GM21390 (cell line): Measurements from ENCODE around the gene ATE1.
"Not testable (repeated sequence)": the region's sequence is repeated elsewhere in the genome, so short reads cannot be mapped to it uniquely, and the experiment has no call there.

ENCODE experiments used
- ATAC-seq: cut with Tn5 transposase; IDR thresholded peaks from one replicate; pipeline ENCODE4 v1.9.1; 2021; ENCODE audit not compliant: unreplicated experiment

Gene ATE1

GRCh38 chr10:121930268-121931085 lies 2.6 kb upstream of the ATE1 start:
- not testable (repeated sequence) for ATAC-seq

GRCh38 chr10:121929585-121930267 lies 1.9 kb upstream of the ATE1 start:
- ATAC-seq: not testable (repeated sequence)

DNA sequence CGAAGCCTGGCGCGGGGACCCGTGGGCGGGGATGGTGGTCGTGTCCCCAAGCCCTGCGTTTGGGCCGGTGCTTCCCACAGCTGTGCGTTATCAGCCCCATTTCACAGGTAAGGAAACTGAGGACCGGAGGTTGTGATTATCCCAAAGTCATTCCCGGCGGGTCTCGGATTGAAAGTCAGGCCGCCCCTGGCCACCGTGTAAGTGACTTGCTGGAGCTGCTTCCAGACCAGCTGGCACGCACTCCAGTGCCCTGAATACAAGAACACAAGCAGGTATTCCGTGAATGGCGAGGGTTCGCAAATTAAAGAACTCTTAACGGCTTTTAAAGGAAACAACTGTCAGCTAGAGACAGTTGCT lies 675 bp upstream of the ATE1 start:
- ATAC-seq: peak; percentile 13

- peak; percentile 42 for ATAC-seq
Observed at GRCh38 chr10:121927318-121927840, 452 bp downstream of the ATE1 start.

DNA sequence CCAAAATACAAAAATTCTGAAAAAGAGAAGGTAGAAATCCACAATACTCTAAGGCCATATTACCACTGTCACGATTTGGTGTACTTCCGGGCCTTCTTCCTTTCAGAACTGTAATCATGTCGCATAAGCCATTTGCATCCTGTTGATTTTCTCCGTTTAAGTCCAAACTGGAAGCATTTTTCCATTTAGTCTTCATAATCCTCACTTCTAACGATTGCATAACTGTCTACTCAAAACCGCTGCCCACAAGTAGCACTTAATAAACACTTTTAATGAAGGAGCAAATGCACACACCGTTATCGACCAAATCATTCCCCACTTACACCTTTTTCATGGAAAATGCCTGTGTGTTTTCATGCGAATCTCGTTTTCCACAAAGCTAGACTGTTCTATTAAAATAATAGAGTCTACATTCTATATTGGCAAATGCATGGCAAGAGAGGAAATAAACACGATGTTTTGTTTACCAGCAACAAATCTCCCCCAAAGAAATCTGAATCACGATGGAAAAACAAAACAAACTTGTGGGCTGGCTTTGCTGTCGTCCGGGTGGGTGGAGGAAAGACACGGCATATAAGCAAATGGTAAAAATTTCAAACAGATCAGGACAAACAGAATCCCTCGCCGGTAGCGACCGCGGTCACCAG lies 1.0 kb downstream of the ATE1 start:
- peak; percentile 7 for ATAC-seq

DNA sequence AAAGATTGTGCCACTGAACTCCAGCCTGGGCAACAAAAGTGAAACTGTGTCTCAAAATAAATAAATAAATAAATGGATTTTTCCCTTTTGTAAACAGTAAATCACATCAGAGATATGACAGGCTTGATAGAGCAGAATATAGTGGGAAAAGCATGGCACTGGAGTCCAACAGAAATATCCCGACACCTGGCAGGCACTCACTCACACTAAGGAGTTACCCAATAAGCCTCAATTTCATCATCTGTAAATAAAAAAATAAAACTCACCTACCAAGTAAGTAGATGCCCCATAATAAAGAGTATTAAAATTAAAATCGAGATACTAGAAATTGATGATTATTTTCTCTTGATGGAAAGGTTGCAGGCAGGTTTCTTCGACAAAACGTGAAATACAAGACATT lies 1.7 kb downstream of the ATE1 start:
- no peak for ATAC-seq

GRCh38 chr10:121921238-121921931 lies 6.4 kb downstream of the ATE1 start:
- no peak for ATAC-seq

DNA sequence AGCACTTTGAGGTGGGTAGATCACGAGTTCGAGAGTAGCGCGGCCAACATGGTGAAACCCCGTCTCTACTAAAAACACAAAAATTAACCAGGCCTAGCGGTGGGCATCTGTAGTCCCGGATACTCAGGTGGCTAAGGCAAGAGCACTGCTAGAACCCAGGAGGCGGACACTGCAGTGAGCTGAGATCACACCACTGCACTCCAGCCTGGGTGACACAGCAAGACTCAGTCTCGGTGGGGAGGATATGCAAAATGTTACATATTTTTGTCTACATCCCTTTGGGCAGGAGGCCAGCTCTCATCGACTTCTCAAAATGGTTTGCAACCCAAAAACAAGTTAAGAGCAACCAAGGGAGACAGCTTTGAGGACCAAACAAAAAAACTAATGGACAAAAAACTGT lies 8.2 kb downstream of the ATE1 start:
- ATAC-seq: peak; percentile 73

GRCh38 chr10:121918800-121919199 lies 9.0 kb downstream of the ATE1 start:
- ATAC-seq: not testable (repeated sequence)

DNA sequence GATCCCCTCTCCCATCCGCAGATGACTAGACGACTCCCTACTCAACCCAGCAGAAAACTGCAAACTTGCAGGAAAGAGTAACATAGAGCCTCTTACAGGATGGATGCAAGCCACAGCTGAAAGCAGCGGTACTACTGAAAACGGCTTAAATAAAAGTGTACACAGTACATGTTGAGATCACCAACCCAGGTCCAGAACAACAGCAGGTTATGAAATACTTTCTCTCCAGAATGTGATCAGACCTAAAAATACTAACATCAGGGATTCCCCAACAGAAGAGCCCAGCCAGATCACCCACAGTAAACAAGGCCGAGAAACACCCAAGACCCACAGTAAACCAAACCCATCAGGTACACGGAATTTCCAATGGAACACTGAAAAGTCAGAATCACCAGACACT lies 13.2 kb downstream of the ATE1 start:
- no peak for ATAC-seq

GRCh38 chr10:121911421-121911697 lies 16.5 kb downstream of the ATE1 start:
- ATAC-seq: no peak

- no peak for ATAC-seq
Observed at GRCh38 chr10:121910673-121911420, 17.0 kb downstream of the ATE1 start.

- no peak for ATAC-seq
Observed at GRCh38 chr10:121904888-121905287, 22.9 kb downstream of the ATE1 start.

DNA sequence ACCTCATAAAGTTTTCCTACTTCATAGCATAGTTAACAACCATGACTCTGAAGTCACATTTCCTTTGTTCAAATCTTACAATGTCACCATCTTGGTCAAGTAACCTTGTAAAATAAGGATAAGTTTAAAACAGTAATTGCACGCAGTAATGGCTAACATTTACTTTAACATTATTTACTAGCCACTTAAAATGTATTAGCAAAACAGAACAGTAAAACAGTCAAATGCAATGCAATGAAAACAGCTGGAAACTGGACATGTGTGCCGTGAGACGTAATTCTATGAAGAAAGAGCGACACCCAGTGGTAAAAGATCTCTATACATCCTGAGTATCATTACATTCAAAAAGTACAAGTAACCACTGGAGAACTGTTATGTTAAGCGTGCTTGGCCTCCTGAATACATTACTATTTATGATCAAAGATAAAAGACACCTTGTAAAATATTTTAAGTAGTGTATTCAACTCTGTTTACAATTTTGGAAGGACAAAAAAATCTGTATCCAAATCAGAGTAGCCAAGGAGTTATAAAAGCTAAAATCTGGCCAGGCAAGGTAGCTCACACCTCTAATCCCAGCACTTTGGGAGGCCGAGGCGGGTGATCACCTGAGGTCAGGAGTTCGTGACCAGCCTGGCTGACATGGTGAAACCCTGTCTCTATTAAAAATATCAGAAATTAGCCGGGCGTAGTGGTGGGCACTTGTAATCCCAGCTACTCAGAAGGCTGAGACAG lies 27.2 kb downstream of the ATE1 start:
- peak; percentile 84 for ATAC-seq

DNA sequence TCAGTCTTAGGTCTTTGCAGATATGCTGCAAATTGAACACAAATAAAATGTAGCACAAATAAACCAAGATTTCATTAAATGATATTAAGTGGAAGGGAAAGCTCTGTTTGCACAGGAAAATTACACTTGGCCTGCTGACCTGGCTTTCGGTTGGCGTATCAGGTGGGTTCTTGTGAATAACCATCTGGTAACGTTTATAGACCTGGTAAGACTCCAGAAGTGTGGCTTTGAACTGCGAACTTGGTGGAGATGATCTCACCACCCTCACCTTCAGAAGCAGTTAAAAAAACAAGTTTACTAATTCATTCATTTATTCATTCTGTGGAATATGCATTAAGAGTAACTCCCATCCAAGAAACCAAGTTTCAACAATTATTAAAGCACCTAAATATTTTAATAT lies 28.1 kb downstream of the ATE1 start:
- ATAC-seq: no peak

GRCh38 chr10:121891103-121891502 lies 36.7 kb downstream of the ATE1 start:
- no peak for ATAC-seq

DNA sequence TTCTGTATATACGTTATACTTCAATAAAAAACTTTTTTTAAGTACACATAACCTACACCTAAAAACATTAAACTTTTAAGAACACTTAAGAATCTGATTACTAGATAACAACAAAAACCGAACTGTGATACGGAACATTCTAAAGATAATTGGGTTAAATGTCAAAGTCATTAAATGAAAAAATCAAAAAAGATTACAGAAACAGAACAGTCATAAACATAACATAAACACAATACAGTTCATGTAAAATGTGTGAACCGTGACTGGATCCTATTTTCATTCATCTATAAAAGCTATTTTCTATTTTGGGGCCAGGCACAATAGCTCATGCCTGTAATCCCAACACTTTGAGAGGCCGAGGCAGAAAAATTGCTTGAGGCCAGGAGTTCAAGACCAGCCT lies 38.6 kb downstream of the ATE1 start:
- no peak for ATAC-seq

- ATAC-seq: no peak
Observed at GRCh38 chr10:121886997-121887622, 40.7 kb downstream of the ATE1 start.

GRCh38 chr10:121886181-121886580 lies 41.6 kb downstream of the ATE1 start:
- no peak for ATAC-seq

- ATAC-seq: no peak
Observed at GRCh38 chr10:121880895-121881294, 46.9 kb downstream of the ATE1 start.
